Left ventricle myocardium inferior (tissue), 1 donor: ENCODE measurements around the gene SERINC5. TPM values are rescaled to one million over a fixed set of nuclear protein-coding genes. Genes with fewer than 3 reads are reported as not detected.
A peak's percentile ranks its signal among the peaks of the same experiment; 100 is the strongest.

Experiments used
- DNase-seq: peaks from one replicate; pipeline ENCODE4 v3.0.0-alpha.2; 2020
- H3K27ac ChIP-seq: fragments of 200-600 bp; replicated peaks from 2 replicates; pipeline ENCODE4 v1.8.0; 2021
- H3K27me3 ChIP-seq: fragments of 200-600 bp; 2 replicates; pipeline ENCODE4 v1.8.0; 2021; ENCODE audit warnings: low read depth
- H3K36me3 ChIP-seq: fragments of 200-600 bp; 2 replicates; pipeline ENCODE4 v1.8.0; 2021
- H3K4me1 ChIP-seq: fragments of 200-600 bp; 2 replicates; pipeline ENCODE4 v1.8.0; 2021
- H3K4me3 ChIP-seq: fragments of 200-600 bp; 2 replicates; pipeline ENCODE4 v1.8.0; 2021; ENCODE audit warnings: mild to moderate bottlenecking, moderate library complexity
- H3K9me3 ChIP-seq: fragments of 200-600 bp; replicated peaks from 2 replicates; pipeline ENCODE4 v1.8.0; 2021
- CTCF ChIP-seq: fragments of 200-600 bp; IDR thresholded peaks from 2 replicates; pipeline ENCODE4 v1.8.0; 2021; ENCODE audit warnings: antibody characterized with exemption, mild to moderate bottlenecking, borderline replicate concordance
- intact Hi-C: fragments of 100-400 bp; cut with micrococcal nuclease; formaldehyde crosslinking; loops from one replicate; pipeline ENCODE4 v1.11.0; 2022
- total RNA-seq: library from RNA; stranded (reverse); fragmentation: NEBNext Ultra II Directional; extraction: Animal tissue kit (Norgen Biotek cat#: 25700); gene quantifications from one replicate; pipeline ENCODE4 v1.2.1, GENCODE V29; 2021
- donor health status: DM: no; HTN: yes; CAD: no; lungs with severe emphysema.

The SERINC5 gene
- total RNA-seq, 1 donor from 2014 or later = 12.2 TPM

GRCh38 chr5:80217667-80218066, 38.2 kb downstream of the SERINC5 start:
- no peak for TF ChIP-seq CTCF
- Histone ChIP-seq H3K4me1 (peaks cover 65% of the 10 kb centered on the region), H3K27ac (peak overlapping the region; percentile 79), H3K9me3 (no peaks in the 10 kb centered on the region), H3K4me3 (peak overlapping the region; percentile 14), H3K36me3 (no peaks in the 10 kb centered on the region), H3K27me3 (no peaks in the 10 kb centered on the region)
- intact Hi-C loops = no loop called here
- DNase-seq = no peak

GRCh38 chr5:80216753-80217596, 38.9 kb downstream of the SERINC5 start:
- intact Hi-C loops = no loop called here
- Histone ChIP-seq H3K4me3 (peak overlapping the region; percentile 14), H3K36me3 (no peaks in the 10 kb centered on the region), H3K9me3 (no peaks in the 10 kb centered on the region), H3K4me1 (peaks cover 72% of the 10 kb centered on the region), H3K27me3 (no peaks in the 10 kb centered on the region), H3K27ac (peak overlapping the region; percentile 79)
- no peak for TF ChIP-seq CTCF
- peak; percentile 73 for DNase-seq

- no peaks in the 10 kb centered on the region for H3K9me3 ChIP-seq
- peak overlapping the region; percentile 79 for H3K27ac ChIP-seq
- H3K4me3 ChIP-seq = no peak overlapping the region
- no peaks in the 10 kb centered on the region for H3K27me3 ChIP-seq
- H3K36me3 ChIP-seq = no peaks in the 10 kb centered on the region
- TF ChIP-seq CTCF = no peak
- H3K4me1 ChIP-seq = peaks cover 76% of the 10 kb centered on the region
- intact Hi-C loops = no loop called here
- DNase-seq = no peak
These were observed 39.8 kb downstream of the SERINC5 start for GRCh38 chr5:80216096-80216495.

GRCh38 chr5:80215523-80215922, 40.3 kb downstream of the SERINC5 start:
- intact Hi-C loops = no loop called here
- H3K9me3 ChIP-seq = no peaks in the 10 kb centered on the region
- TF ChIP-seq CTCF = no peak

GRCh38 chr5:80213466-80213865, 42.4 kb downstream of the SERINC5 start:
- intact Hi-C loops = no loop called here
- Histone ChIP-seq H3K27me3 (no peaks in the 10 kb centered on the region), H3K36me3 (no peaks in the 10 kb centered on the region), H3K4me3 (no peak overlapping the region), H3K27ac (no peak overlapping the region), H3K4me1 (peaks cover 65% of the 10 kb centered on the region), H3K9me3 (no peaks in the 10 kb centered on the region)
- TF ChIP-seq CTCF = no peak
- DNase-seq = no peak

More at GRCh38 chr5:80215523-80215922, 40.3 kb downstream of the SERINC5 start:
- H3K27ac ChIP-seq = peak overlapping the region; percentile 79
- DNase-seq = no peak
- H3K4me3 ChIP-seq = no peak overlapping the region
- peaks cover 74% of the 10 kb centered on the region for H3K4me1 ChIP-seq
- no peaks in the 10 kb centered on the region for H3K36me3 ChIP-seq
- no peaks in the 10 kb centered on the region for H3K27me3 ChIP-seq
